PC-3 (cell line): ENCODE results near the gene GALNT2. TPM values are rescaled to one million over a fixed set of nuclear protein-coding genes. Genes with fewer than 3 reads are reported as not detected.

Experiments used
- ATAC-seq: fragments of 200-7000 bp; cut with Tn5 transposase; 2 replicates; pipeline ENCODE4 v1.9.1; 2020; ENCODE audit warnings: mild to moderate bottlenecking, moderate library complexity
- BruUV-seq: library from RNA; stranded (reverse); fragments of 400-500 nt; replicated peaks from 2 replicates; lab custom pipeline; 2021; lab: Mats Ljungman, UMichigan
- CTCF ChIA-PET: fragments of 300-600 bp; sonication (Branson Sonifier 250); formaldehyde crosslinking; loops from one replicate; lab custom pipeline; 2022; ENCODE audit warnings: antibody characterized with exemption; lab: Charles Lee
- POLR2A ChIA-PET: fragments of 300-600 bp; sonication (Branson Sonifier 250); formaldehyde crosslinking; loops from one replicate; lab custom pipeline; 2022; ENCODE audit warnings: antibody characterized with exemption; ENCODE audit not compliant: unreplicated experiment; lab: Charles Lee
- DNase-seq: peaks from one replicate; pipeline ENCODE4 v3.0.0-alpha.2; 2015
- H2AFZ ChIP-seq: fragments of 300-600 bp; sonication (generic); 2 replicates; pipeline ENCODE4 v1.6.0; 2016; ENCODE audit warnings: antibody characterized with exemption, low read length
- H3F3A ChIP-seq: fragments of 300-600 bp; sonication (generic); one replicate; pipeline ENCODE4 v1.6.0; 2017; ENCODE audit warnings: antibody characterized with exemption, low read length, control low read depth, mild to moderate bottlenecking; ENCODE audit not compliant: unreplicated experiment
- H3K27ac ChIP-seq: fragments of 300-600 bp; sonication (generic); 2 replicates; pipeline ENCODE4 v1.5.1; 2016; ENCODE audit warnings: mild to moderate bottlenecking, low read length
- H3K27me3 ChIP-seq: fragments of 300-600 bp; sonication (generic); 2 replicates; pipeline ENCODE4 v1.6.1; 2016; ENCODE audit warnings: low read length, mixed read lengths
- H3K36me3 ChIP-seq: fragments of 300-600 bp; sonication (generic); 2 replicates; pipeline ENCODE4 v1.6.1; 2016; ENCODE audit warnings: low read depth, mixed run types, low read length, mixed read lengths
- H3K4me1 ChIP-seq: fragments of 300-600 bp; sonication (generic); 2 replicates; pipeline ENCODE4 v1.5.1; 2016; ENCODE audit warnings: low read length; ENCODE audit not compliant: insufficient read depth
- H3K4me2 ChIP-seq: fragments of 300-600 bp; sonication (generic); 2 replicates; pipeline ENCODE4 v1.6.0; 2016; ENCODE audit warnings: low read length
- H3K4me3 ChIP-seq: fragments of 300-600 bp; sonication (generic); 2 replicates; pipeline ENCODE4 v1.5.1; 2016; ENCODE audit warnings: mild to moderate bottlenecking, low read length, mixed read lengths
- H3K79me2 ChIP-seq: fragments of 300-600 bp; sonication (generic); 2 replicates; pipeline ENCODE4 v1.6.1; 2017; ENCODE audit warnings: low read length, mixed read lengths
- H3K9ac ChIP-seq: fragments of 300-600 bp; sonication (generic); 2 replicates; pipeline ENCODE4 v1.6.0; 2016; ENCODE audit warnings: mild to moderate bottlenecking, low read length
- H3K9me2 ChIP-seq: fragments of 300-600 bp; sonication (generic); replicated peaks from 2 replicates; pipeline ENCODE4 v1.6.1; 2016; ENCODE audit warnings: mixed run types, low read length, mixed read lengths
- H3K9me3 ChIP-seq: fragments of 300-600 bp; sonication (generic); 2 replicates; pipeline ENCODE4 v1.6.1; 2016; ENCODE audit warnings: low read length, mixed read lengths
- H4K20me1 ChIP-seq: fragments of 300-600 bp; sonication (generic); 2 replicates; pipeline ENCODE4 v1.6.1; 2016; ENCODE audit warnings: low read length, mixed read lengths
- EZH2 ChIP-seq: fragments of 300-600 bp; sonication (generic); IDR thresholded peaks from one replicate; pipeline ENCODE4 v1.6.1; 2017; ENCODE audit warnings: antibody characterized with exemption, mild to moderate bottlenecking, low read length; ENCODE audit not compliant: unreplicated experiment
- EZH2phosphoT487 ChIP-seq: fragments of 300-600 bp; sonication (generic); IDR thresholded peaks from 2 replicates; pipeline ENCODE4 v1.6.1; 2018; ENCODE audit warnings: mild to moderate bottlenecking, antibody characterized with exemption, low read length, borderline replicate concordance
- intact Hi-C: fragments of 100-400 bp; cut with micrococcal nuclease; formaldehyde crosslinking; loops from 2 replicates; pipeline ENCODE4 v1.9.0; 2023
- total RNA-seq: library from RNA; depleted of rRNA; stranded (reverse); fragments of >200 nt; gene quantifications from 2 replicates; pipeline ENCODE4 v1.2.3, GENCODE V29; 2014
- TF ChIP-seq, protein P1 (sequence below): fragments of 300-600 bp; sonication (generic); conservative IDR thresholded peaks from 2 replicates; pipeline ENCODE4 v1.5.1; 2017; ENCODE audit warnings: antibody characterized with exemption, low read depth, mild to moderate bottlenecking, low read length

The GALNT2 gene
- total RNA-seq, 1 experiment from 2014 or later, result 182 TPM

DNA sequence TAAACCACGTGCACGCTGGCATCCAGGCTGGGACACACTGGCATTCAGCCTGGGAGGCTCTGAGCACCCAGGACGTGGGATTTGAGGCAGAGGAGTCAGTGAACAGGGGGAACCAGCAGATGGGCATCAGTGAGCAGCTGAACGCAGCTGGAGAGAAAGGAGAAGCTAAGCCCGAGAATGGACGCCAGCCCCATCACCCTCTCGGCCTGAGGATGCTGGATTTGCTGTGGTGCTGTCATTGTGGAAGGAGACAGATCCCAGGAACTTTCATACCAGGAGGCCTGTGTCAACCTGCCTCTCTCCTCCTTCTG, 226.3 kb downstream of the GALNT2 start:
- Histone ChIP-seq H4K20me1 (no peaks in the 10 kb centered on the region), H3K27me3 (peaks cover 43% of the 10 kb centered on the region), H2AFZ (no peak overlapping the region), H3K36me3 (no peaks in the 10 kb centered on the region), H3K4me2 (no peak overlapping the region), H3K79me2 (no peaks in the 10 kb centered on the region), H3K9me3 (no peaks in the 10 kb centered on the region), H3K4me3 (no peak overlapping the region), H3K27ac (no peak overlapping the region), H3K4me1 (no peaks in the 10 kb centered on the region), H3K9me2 (no peaks in the 10 kb centered on the region), H3K9ac (no peak overlapping the region), H3F3A (no peaks in the 10 kb centered on the region)
- ChIA-PET POLR2A (no interaction called here), CTCF (interaction anchor here (0.6 kb wide), 1 partner anchor 189 kb away, joined by 3 read pairs; no protein-coding TSS in a partner anchor)
- DNase-seq (no peak), ATAC-seq (no peak)
- TF ChIP-seq, protein P1, sequence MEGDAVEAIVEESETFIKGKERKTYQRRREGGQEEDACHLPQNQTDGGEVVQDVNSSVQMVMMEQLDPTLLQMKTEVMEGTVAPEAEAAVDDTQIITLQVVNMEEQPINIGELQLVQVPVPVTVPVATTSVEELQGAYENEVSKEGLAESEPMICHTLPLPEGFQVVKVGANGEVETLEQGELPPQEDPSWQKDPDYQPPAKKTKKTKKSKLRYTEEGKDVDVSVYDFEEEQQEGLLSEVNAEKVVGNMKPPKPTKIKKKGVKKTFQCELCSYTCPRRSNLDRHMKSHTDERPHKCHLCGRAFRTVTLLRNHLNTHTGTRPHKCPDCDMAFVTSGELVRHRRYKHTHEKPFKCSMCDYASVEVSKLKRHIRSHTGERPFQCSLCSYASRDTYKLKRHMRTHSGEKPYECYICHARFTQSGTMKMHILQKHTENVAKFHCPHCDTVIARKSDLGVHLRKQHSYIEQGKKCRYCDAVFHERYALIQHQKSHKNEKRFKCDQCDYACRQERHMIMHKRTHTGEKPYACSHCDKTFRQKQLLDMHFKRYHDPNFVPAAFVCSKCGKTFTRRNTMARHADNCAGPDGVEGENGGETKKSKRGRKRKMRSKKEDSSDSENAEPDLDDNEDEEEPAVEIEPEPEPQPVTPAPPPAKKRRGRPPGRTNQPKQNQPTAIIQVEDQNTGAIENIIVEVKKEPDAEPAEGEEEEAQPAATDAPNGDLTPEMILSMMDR, result no peak
- TF ChIP-seq EZH2 (no peak), EZH2phosphoT487 (no peak)
- no TSS peak for BruUV-seq
- intact Hi-C loops, result no loop called here

DNA sequence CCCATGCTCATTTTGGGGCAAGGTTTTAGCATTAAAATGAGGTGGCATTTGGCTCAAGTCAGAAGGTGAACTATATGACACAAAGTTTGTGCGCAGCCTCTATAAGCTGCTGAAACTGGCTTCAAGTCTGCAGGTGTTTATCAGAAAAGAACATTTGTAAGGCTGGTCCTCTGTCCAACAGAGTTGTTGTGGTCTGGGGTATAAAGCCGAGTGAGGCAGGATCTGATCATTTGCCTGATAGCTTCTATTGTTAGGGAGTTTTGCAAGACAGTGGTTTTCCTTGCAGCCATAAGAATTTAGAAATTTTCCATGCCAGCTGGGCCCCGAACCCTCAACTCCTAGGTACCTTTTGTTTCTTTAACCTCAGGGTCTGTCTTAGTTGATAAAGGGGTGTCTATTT, 228.3 kb downstream of the GALNT2 start:
- no peaks in the 10 kb centered on the region for H3K36me3 ChIP-seq
- no peak overlapping the region for H3K9ac ChIP-seq
- H3K4me3 ChIP-seq, result no peak overlapping the region
- H3K4me1 ChIP-seq, result no peaks in the 10 kb centered on the region
- no TSS peak for BruUV-seq
- ChIA-PET CTCF (no interaction called here), POLR2A (no interaction called here)
- ATAC-seq (no peak), DNase-seq (no peak)
- H3K79me2 ChIP-seq, result no peaks in the 10 kb centered on the region
- no peak overlapping the region for H3K4me2 ChIP-seq
- H3K9me3 ChIP-seq, result no peaks in the 10 kb centered on the region
- intact Hi-C loops, result no loop called here
- no peak for TF ChIP-seq EZH2phosphoT487
- TF ChIP-seq EZH2, result no peak
- TF ChIP-seq, protein P1, result no peak
- H2AFZ ChIP-seq, result no peak overlapping the region
- H4K20me1 ChIP-seq, result no peaks in the 10 kb centered on the region
- H3K9me2 ChIP-seq, result no peaks in the 10 kb centered on the region
- no peaks in the 10 kb centered on the region for H3F3A ChIP-seq
- peaks cover 43% of the 10 kb centered on the region for H3K27me3 ChIP-seq
- no peak overlapping the region for H3K27ac ChIP-seq

DNA sequence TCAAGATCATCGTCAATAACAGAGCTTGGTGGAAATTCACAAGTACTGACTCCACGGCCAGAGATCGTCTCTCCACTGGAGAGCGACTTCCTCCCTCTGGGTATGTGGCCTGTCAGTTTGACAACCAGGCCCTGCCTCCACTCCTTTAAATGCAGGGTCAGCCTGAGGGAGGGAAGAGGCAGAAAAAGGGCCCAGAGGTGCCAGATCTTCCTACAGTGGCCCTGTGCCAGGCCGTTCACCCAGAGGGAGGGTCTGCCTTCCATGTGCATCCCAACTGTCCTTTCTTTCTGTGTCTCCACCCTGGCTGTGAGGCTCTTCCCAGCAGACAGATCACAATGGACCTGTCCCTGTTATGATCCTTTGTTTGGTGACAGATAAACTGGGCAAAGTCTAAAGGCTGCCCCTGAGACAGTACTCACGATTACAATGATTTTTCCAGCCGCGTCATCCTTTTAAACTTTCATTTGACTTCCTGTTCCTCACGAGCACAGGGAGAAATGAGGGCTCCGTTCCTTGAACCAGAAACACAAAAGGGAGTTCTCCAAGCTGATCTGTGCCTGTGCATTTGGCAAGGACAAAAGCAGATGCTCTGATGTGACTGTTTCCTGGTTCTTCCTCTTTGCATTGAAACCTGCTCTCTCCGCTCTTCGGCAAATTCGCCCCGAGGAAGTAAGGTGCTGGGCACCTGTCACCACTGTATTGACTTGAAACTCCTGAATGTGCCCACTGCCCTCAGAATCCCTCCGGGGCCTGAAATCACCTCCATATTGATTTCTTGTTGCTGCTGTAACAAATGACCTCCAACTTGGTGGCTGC, 232.4 kb downstream of the GALNT2 start:
- Histone ChIP-seq H3K4me3 (no peak overlapping the region), H3K9ac (no peak overlapping the region), H3K27me3 (peaks cover 19% of the 10 kb centered on the region), H3K9me3 (no peaks in the 10 kb centered on the region), H3F3A (no peaks in the 10 kb centered on the region), H3K36me3 (no peaks in the 10 kb centered on the region), H3K4me2 (no peak overlapping the region), H3K79me2 (no peaks in the 10 kb centered on the region), H4K20me1 (no peaks in the 10 kb centered on the region), H3K9me2 (no peaks in the 10 kb centered on the region), H3K4me1 (no peaks in the 10 kb centered on the region), H3K27ac (no peak overlapping the region), H2AFZ (no peak overlapping the region)
- ChIA-PET CTCF (no interaction called here), POLR2A (no interaction called here)
- TF ChIP-seq EZH2, result no peak
- TF ChIP-seq, protein P1, result no peak
- intact Hi-C loops, result loop anchor here (10.0 kb wide), 1 partner anchor 195 kb away; no protein-coding TSS in a partner anchor
- no TSS peak for BruUV-seq
- no peak for DNase-seq
- ATAC-seq, result no peak
